IMR-90 (cell line): Measurements from ENCODE around the gene SLC9A5. TPM values are rescaled to one million over a fixed set of nuclear protein-coding genes. Genes with fewer than 3 reads are reported as not detected.
A peak's percentile ranks its signal among the peaks of the same experiment; 100 is the strongest.

Source experiments
- ATAC-seq: fragments of 200-7000 bp; cut with Tn5 transposase; 2 replicates; pipeline ENCODE4 v1.9.1; 2020; ENCODE audit warnings: low read depth, mild to moderate bottlenecking, moderate library complexity
- BruUV-seq: library from RNA; stranded (reverse); fragments of 400-500 nt; replicated peaks from 2 replicates; lab custom pipeline; 2021; lab: Mats Ljungman, UMichigan
- CTCF ChIA-PET: fragments of 300-600 bp; formaldehyde crosslinking; extraction: SDS; loops from one replicate; lab custom pipeline; 2021; ENCODE audit warnings: antibody characterized with exemption; lab: Yijun Ruan, JAX
- POLR2A ChIA-PET: fragments of 300-600 bp; sonication (Branson Sonifier 250); formaldehyde crosslinking; loops from one replicate; lab custom pipeline; 2022; ENCODE audit warnings: antibody characterized with exemption; ENCODE audit not compliant: unreplicated experiment; lab: Charles Lee
- DNase-seq: peaks from one replicate; pipeline ENCODE4 v3.0.0; 2013
- H2AFZ ChIP-seq: replicated peaks from 2 replicates; pipeline ENCODE3; 2013; ENCODE audit warnings: low read length, mild to moderate bottlenecking; ENCODE audit not compliant: poor library complexity
- H2AK5ac ChIP-seq: 2 replicates; pipeline ENCODE4 v1.6.1; 2013; ENCODE audit warnings: low read depth, low read length, inconsistent platforms
- H2AK9ac ChIP-seq: replicated peaks from 2 replicates; pipeline ENCODE3; 2013; ENCODE audit warnings: mild to moderate bottlenecking, low read depth, low read length, moderate library complexity; ENCODE audit not compliant: poor library complexity
- H2BK120ac ChIP-seq: 2 replicates; pipeline ENCODE4 v1.6.1; 2013; ENCODE audit warnings: low read depth, low read length, inconsistent platforms
- H2BK15ac ChIP-seq: 3 replicates; pipeline ENCODE4 v1.6.1; 2013; ENCODE audit warnings: low read depth, low read length, inconsistent platforms
- H2BK20ac ChIP-seq: 2 replicates; pipeline ENCODE4 v1.6.1; 2013; ENCODE audit warnings: low read depth, mild to moderate bottlenecking, inconsistent platforms, low read length, moderate library complexity
- H2BK5ac ChIP-seq: 2 replicates; pipeline ENCODE4 v1.6.1; 2013; ENCODE audit warnings: mild to moderate bottlenecking, low read depth, low read length, inconsistent platforms; ENCODE audit not compliant: poor library complexity, severe bottlenecking
- H3K14ac ChIP-seq: replicated peaks from 2 replicates; pipeline ENCODE4 v1.6.1; 2013; ENCODE audit warnings: low read depth, low read length, inconsistent platforms
- H3K18ac ChIP-seq: 2 replicates; pipeline ENCODE4 v1.6.1; 2013; ENCODE audit warnings: low read depth, low read length, control low read depth
- H3K23ac ChIP-seq: 2 replicates; pipeline ENCODE4 v1.6.1; 2013; ENCODE audit warnings: low read depth, low read length, inconsistent platforms
- H3K27ac ChIP-seq: 2 replicates; pipeline ENCODE4 v1.5.1; 2013; ENCODE audit warnings: mild to moderate bottlenecking, control low read depth, low read length; ENCODE audit not compliant: insufficient read depth
- H3K27me3 ChIP-seq: 2 replicates; pipeline ENCODE4 v1.6.1; 2013; ENCODE audit warnings: low read length; ENCODE audit not compliant: control insufficient read depth, insufficient read depth
- H3K36me3 ChIP-seq: 2 replicates; pipeline ENCODE4 v1.6.1; 2013; ENCODE audit warnings: low read length, mixed read lengths; ENCODE audit not compliant: control insufficient read depth, insufficient read depth
- H3K4ac ChIP-seq: 2 replicates; pipeline ENCODE4 v1.6.1; 2013; ENCODE audit warnings: low read depth, low read length, inconsistent platforms
- H3K4me1 ChIP-seq: 2 replicates; pipeline ENCODE4 v1.6.1; 2013; ENCODE audit warnings: low read length, mixed read lengths; ENCODE audit not compliant: control insufficient read depth, insufficient read depth
- H3K4me2 ChIP-seq: 2 replicates; pipeline ENCODE4 v1.6.1; 2013; ENCODE audit warnings: low read depth, mild to moderate bottlenecking, control low read depth, low read length, moderate library complexity
- H3K4me3 ChIP-seq: 2 replicates; pipeline ENCODE4 v1.5.1; 2013; ENCODE audit warnings: low read depth, mild to moderate bottlenecking, control low read depth, low read length, moderate library complexity; ENCODE audit not compliant: insufficient read depth
- H3K56ac ChIP-seq: 2 replicates; pipeline ENCODE4 v1.6.1; 2013; ENCODE audit warnings: low read length, inconsistent platforms; ENCODE audit not compliant: insufficient read depth; ENCODE audit errors: extremely low read depth
- H3K79me1 ChIP-seq, 2 experiments: 2 replicates each; pipeline ENCODE4 v1.6.1; 2013; ENCODE audit warnings: low read length in 2 of 2, inconsistent platforms in 1 of 2, low read depth in 1 of 2
- H3K9ac ChIP-seq: 2 replicates; pipeline ENCODE4 v1.6.1; 2013; ENCODE audit warnings: low read depth, low read length, control low read depth
- H3K9me1 ChIP-seq: 2 replicates; pipeline ENCODE4 v1.6.1; 2013; ENCODE audit warnings: low read length, inconsistent platforms; ENCODE audit not compliant: insufficient read depth
- H3K9me3 ChIP-seq: 2 replicates; pipeline ENCODE4 v1.6.1; 2013; ENCODE audit warnings: low read length; ENCODE audit not compliant: control insufficient read depth, insufficient read depth
- H4K20me1 ChIP-seq: 2 replicates; pipeline ENCODE4 v1.6.1; 2013; ENCODE audit warnings: low read length, inconsistent platforms; ENCODE audit not compliant: insufficient read depth
- H4K5ac ChIP-seq: 2 replicates; pipeline ENCODE4 v1.6.1; 2013; ENCODE audit warnings: mild to moderate bottlenecking, low read depth, low read length, control low read depth
- H4K8ac ChIP-seq, 2 experiments: 2 replicates each; pipeline ENCODE4 v1.6.1; 2013; ENCODE audit warnings: low read depth in 2 of 2, low read length in 2 of 2, control low read depth in 1 of 2, inconsistent platforms in 1 of 2
- H4K91ac ChIP-seq: 2 replicates; pipeline ENCODE4 v1.6.1; 2013; ENCODE audit warnings: low read depth, low read length, inconsistent platforms; ENCODE audit not compliant: insufficient read depth
- CEBPB ChIP-seq: IDR thresholded peaks from 2 replicates; pipeline ENCODE4 v1.6.1; 2012; ENCODE audit warnings: low read depth, low read length, improper control_type of control experiment
- MXI1 ChIP-seq: IDR thresholded peaks from 2 replicates; pipeline ENCODE4 v1.6.1; 2012; ENCODE audit warnings: low read depth, mild to moderate bottlenecking, low read length, moderate library complexity, borderline replicate concordance
- SMC3 ChIP-seq: fragments of 150-350 bp; IDR thresholded peaks from 2 replicates; pipeline ENCODE4 v1.6.1; 2016; ENCODE audit warnings: low read depth, mild to moderate bottlenecking, antibody characterized with exemption, low read length, moderate library complexity
- WGBS, 2 experiments: methylation state at CpG; one replicate each; pipeline versions ENCODE4 v1.1.5 to v1.1.7; 2013; ENCODE audit warnings: missing lambda C conversion rate in 2 of 2; ENCODE audit not compliant: insufficient read length in 1 of 2; ENCODE audit errors: extremely low coverage in 2 of 2; 5-methylcytosine and 5-hydroxymethylcytosine counted together
- dilution Hi-C: fragments of 300-500 bp; cut with HindIII; formaldehyde crosslinking; loops from one replicate; pipeline ENCODE4 v1.14.3; 2018; ENCODE audit warnings: low sequenced_read_pairs; ENCODE audit not compliant: unreplicated experiment
- in situ Hi-C: fragments of 300-500 bp; cut with MboI; formaldehyde crosslinking; loops from 3 replicates; pipeline ENCODE4 v1.14.3; 2019; ENCODE audit warnings: low sequenced_read_pairs, inconsistent platforms, mixed read lengths
- intact Hi-C: fragments of 100-400 bp; cut with micrococcal nuclease; formaldehyde crosslinking; loops from 2 replicates; pipeline ENCODE4 v1.10.0; 2022
- polyA plus RNA-seq, 3 experiments: library from polyadenylated mRNA; depleted of rRNA; stranded (reverse); fragments of >200 nt; gene quantifications; 2 replicates each; pipeline ENCODE4 v1.2.3, GENCODE V29; 2012; ENCODE audit warnings: low replicate concordance in 1 of 3
- total RNA-seq: library from RNA; depleted of rRNA; stranded (reverse); fragments of >200 nt; gene quantifications from 2 replicates; pipeline ENCODE4 v1.2.3, GENCODE V29; 2012

Gene SLC9A5
- total and polyA plus RNA-seq, 2 of the 4 experiments (the other 2 are of a cell fraction) = 1.8 to 5.7 TPM

DNA sequence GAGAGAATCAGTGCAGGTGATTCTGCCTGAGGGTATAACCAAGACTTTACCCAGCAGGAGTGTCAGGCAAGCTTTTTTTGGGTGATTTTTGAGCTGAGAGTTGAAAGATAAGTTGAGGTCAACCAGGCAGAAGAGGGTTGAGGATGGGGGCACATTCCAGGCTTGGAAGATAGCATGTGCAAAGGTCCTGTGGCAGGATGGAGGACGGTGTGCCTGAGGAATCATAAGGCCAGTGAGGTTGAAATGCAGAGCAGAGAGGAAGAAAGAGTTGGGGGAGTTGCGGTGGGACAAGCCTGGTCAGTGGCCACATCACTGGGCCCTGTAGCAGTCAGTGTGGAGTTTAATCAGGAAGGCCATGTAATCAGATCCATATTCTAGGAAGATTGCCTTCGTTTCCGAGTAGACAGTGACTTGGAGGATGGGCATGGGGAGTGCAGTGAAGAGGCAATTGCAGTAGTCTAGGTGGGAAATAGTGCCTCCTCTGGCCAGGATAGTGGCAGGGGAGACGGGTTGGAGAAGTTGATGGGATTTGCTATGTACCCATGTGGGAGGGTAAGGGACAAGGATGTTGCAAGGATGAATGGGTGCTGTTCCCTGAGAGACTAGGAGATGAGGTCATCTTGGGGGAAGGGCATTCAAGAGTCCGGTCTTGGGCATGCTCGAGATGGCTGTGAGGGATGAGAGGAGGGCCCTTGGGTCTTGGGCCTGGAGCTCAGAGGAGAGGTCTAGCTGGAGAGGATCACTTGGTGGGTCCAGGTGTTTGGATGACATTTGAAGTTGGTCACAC, 34.5 kb downstream of the SLC9A5 start:
- DNase-seq = peak; percentile 44
- H3K4me1 ChIP-seq = peaks cover 11% of the 10 kb centered on the region
- peaks cover 15% of the 10 kb centered on the region for H3K9me1 ChIP-seq
- H3K56ac ChIP-seq = no peak overlapping the region
- no peak for ATAC-seq
- no peak overlapping the region for H3K18ac ChIP-seq
- H3K9me3 ChIP-seq = no peaks in the 10 kb centered on the region
- H3K14ac ChIP-seq = no peak overlapping the region
- H3K4ac ChIP-seq = peak overlapping the region; percentile 40; the same call in 1 of the 2 replicates
- no peak overlapping the region for H2BK5ac ChIP-seq
- no TSS peak for BruUV-seq
- H2AK9ac ChIP-seq = peak overlapping the region; percentile 2
- 95% methylated on average over 4 of the region's 7 CpGs; no CpG with 5 or more reads in 1 of the 2 experiments for WGBS, 2 experiments
- H3K4me3 ChIP-seq = no peak overlapping the region
- H4K91ac ChIP-seq = peak overlapping the region; percentile 5; the same call in 1 of the 2 replicates
- peaks cover 0 to 16% of the 10 kb centered on the region in 2 experiments; a peak in 3 of 4 replicates for H3K79me1 ChIP-seq
- ChIA-PET CTCF (interaction anchor here (1.4 kb wide), 1 partner anchor 22 kb away, joined by 5 read pairs; no protein-coding TSS in a partner anchor), POLR2A (no interaction called here)
- no peak overlapping the region for H4K5ac ChIP-seq
- no peak overlapping the region for H2BK15ac ChIP-seq
- H4K20me1 ChIP-seq = no peaks in the 10 kb centered on the region
- in situ Hi-C loops = no loop called here
- no peak overlapping the region for H2BK20ac ChIP-seq
- H4K8ac ChIP-seq = no peak overlapping the region; a peak in 1 of 4 replicates
- H3K23ac ChIP-seq = no peak overlapping the region
- TF ChIP-seq SMC3 = no peak
- no peak for TF ChIP-seq MXI1
- peak; percentile 70 for TF ChIP-seq CEBPB
- H2AFZ ChIP-seq = peak overlapping the region; percentile 52
- no peak overlapping the region for H3K9ac ChIP-seq
- no peaks in the 10 kb centered on the region for H3K27me3 ChIP-seq
- H2BK120ac ChIP-seq = no peak overlapping the region
- dilution Hi-C loops = no loop called here
- peak overlapping the region; percentile 48; the same call in 1 of the 2 replicates for H2AK5ac ChIP-seq
- no peak overlapping the region for H3K27ac ChIP-seq
- H3K4me2 ChIP-seq = no peak overlapping the region
- intact Hi-C loops = no loop called here
- H3K36me3 ChIP-seq = no peaks in the 10 kb centered on the region
